SU-DHL-6 (cell line): Measurements from ENCODE around the gene MCUR1.
"Not testable (repeated sequence)": the region's sequence is repeated elsewhere in the genome, so short reads cannot be mapped to it uniquely, and the experiment has no call there.

Source experiments
- H2AFZ ChIP-seq: fragments of 200-600 bp; sonication (generic); 2 replicates; pipeline ENCODE4 v1.6.1; 2014; ENCODE audit warnings: low read depth, mild to moderate bottlenecking, moderate library complexity, mixed read lengths, antibody characterized with exemption, low read length; ENCODE audit not compliant: severe bottlenecking
- H3F3A ChIP-seq: fragments of 200-600 bp; shearing (Covaris generic); 2 replicates; pipeline ENCODE4 v1.6.0; 2016; ENCODE audit warnings: antibody characterized with exemption, mild to moderate bottlenecking; ENCODE audit not compliant: insufficient read depth
- H3K27ac ChIP-seq: fragments of 200-600 bp; sonication (generic); 2 replicates; pipeline ENCODE4 v1.5.1; 2016; ENCODE audit warnings: low read depth, mild to moderate bottlenecking, low read length, moderate library complexity, mixed read lengths
- H3K27me3 ChIP-seq: fragments of 200-600 bp; sonication (generic), shearing (Covaris generic); 2 replicates; pipeline ENCODE4 v1.6.0; 2014; ENCODE audit warnings: mild to moderate bottlenecking, low read length
- H3K36me3 ChIP-seq: fragments of 200-600 bp; sonication (generic); 2 replicates; pipeline ENCODE4 v1.6.1; 2014; ENCODE audit warnings: mild to moderate bottlenecking, low read length, mixed read lengths
- H3K4me2 ChIP-seq: fragments of 300-600, 200-600 bp; shearing (Covaris generic), sonication (generic); 2 replicates; pipeline ENCODE4 v1.6.0; 2014; ENCODE audit warnings: low read length, low read depth, mild to moderate bottlenecking; ENCODE audit not compliant: poor library complexity, severe bottlenecking
- H3K4me3 ChIP-seq: fragments of 200-600 bp; sonication (generic); 2 replicates; pipeline ENCODE4 v1.5.1; 2014; ENCODE audit warnings: antibody characterized with exemption, low read length, mild to moderate bottlenecking, mixed read lengths; ENCODE audit not compliant: insufficient read depth, poor library complexity, severe bottlenecking
- H3K79me2 ChIP-seq: fragments of 200-600 bp; sonication (generic); 2 replicates; pipeline ENCODE4 v1.6.1; 2014; ENCODE audit warnings: mild to moderate bottlenecking, low read length, moderate library complexity; ENCODE audit not compliant: insufficient read depth
- H3K9ac ChIP-seq: fragments of 200-600 bp; sonication (generic); 2 replicates; pipeline ENCODE4 v1.7.0; 2014; ENCODE audit warnings: mild to moderate bottlenecking, low read length
- H3K9me2 ChIP-seq: fragments of 200-600 bp; sonication (generic); replicated peaks from 2 replicates; pipeline ENCODE4 v1.6.1; 2014; ENCODE audit warnings: low read length; ENCODE audit not compliant: insufficient read depth
- H3K9me3 ChIP-seq: fragments of 200-600 bp; sonication (generic); 2 replicates; pipeline ENCODE4 v1.6.1; 2014; ENCODE audit warnings: low read length, mixed read lengths; ENCODE audit not compliant: insufficient read depth
- H4K20me1 ChIP-seq: fragments of 200-600 bp; sonication (generic); 2 replicates; pipeline ENCODE4 v1.6.1; 2014; ENCODE audit warnings: low read depth, mild to moderate bottlenecking, antibody characterized with exemption, low read length, moderate library complexity, mixed read lengths
- EZH2phosphoT487 ChIP-seq: fragments of 200-600 bp; sonication (generic), shearing (Covaris generic); conservative IDR thresholded peaks from 2 replicates; pipeline ENCODE4 v1.6.1; 2018; ENCODE audit warnings: mild to moderate bottlenecking, antibody characterized with exemption, low read length, moderate library complexity, mixed read lengths
- TF ChIP-seq, protein P1 (sequence below): fragments of 200-600 bp; sonication (generic); IDR thresholded peaks from one replicate; pipeline ENCODE4 v1.5.1; 2017; ENCODE audit warnings: antibody characterized with exemption, mild to moderate bottlenecking, low read length, moderate library complexity; ENCODE audit not compliant: insufficient read depth, poor library complexity, severe bottlenecking

Gene MCUR1

DNA sequence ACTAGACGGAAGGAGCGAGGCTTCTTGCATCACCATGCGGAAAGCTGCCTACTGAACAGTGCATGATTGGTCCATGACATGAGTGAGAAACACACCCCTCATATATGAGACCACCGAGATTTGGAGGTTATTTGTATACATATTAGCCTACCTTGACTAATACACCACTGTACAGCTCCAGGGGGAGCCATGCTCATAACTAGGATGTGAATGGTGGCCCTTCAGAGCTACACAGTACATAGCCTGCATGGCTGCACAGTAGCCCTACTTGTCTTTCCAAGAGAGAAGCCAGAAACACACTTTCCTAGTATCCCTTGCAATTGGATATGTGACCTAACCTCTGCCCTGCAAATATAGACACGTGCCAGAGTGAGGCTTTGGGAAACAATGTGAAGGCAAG, 21.8 kb upstream of the MCUR1 start:
- H3K9ac ChIP-seq = no peak overlapping the region
- no peak overlapping the region for H3K4me2 ChIP-seq
- no peak overlapping the region for H2AFZ ChIP-seq
- no peaks in the 10 kb centered on the region for H4K20me1 ChIP-seq
- no peaks in the 10 kb centered on the region for H3K27me3 ChIP-seq
- H3K9me3 ChIP-seq = no peaks in the 10 kb centered on the region
- H3K27ac ChIP-seq = no peak overlapping the region
- H3K79me2 ChIP-seq = no peaks in the 10 kb centered on the region
- H3K36me3 ChIP-seq = no peaks in the 10 kb centered on the region
- TF ChIP-seq, protein P1, sequence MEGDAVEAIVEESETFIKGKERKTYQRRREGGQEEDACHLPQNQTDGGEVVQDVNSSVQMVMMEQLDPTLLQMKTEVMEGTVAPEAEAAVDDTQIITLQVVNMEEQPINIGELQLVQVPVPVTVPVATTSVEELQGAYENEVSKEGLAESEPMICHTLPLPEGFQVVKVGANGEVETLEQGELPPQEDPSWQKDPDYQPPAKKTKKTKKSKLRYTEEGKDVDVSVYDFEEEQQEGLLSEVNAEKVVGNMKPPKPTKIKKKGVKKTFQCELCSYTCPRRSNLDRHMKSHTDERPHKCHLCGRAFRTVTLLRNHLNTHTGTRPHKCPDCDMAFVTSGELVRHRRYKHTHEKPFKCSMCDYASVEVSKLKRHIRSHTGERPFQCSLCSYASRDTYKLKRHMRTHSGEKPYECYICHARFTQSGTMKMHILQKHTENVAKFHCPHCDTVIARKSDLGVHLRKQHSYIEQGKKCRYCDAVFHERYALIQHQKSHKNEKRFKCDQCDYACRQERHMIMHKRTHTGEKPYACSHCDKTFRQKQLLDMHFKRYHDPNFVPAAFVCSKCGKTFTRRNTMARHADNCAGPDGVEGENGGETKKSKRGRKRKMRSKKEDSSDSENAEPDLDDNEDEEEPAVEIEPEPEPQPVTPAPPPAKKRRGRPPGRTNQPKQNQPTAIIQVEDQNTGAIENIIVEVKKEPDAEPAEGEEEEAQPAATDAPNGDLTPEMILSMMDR = no peak
- TF ChIP-seq EZH2phosphoT487 = no peak
- no peaks in the 10 kb centered on the region for H3K9me2 ChIP-seq
- H3K4me3 ChIP-seq = no peak overlapping the region
- H3F3A ChIP-seq = no peaks in the 10 kb centered on the region

DNA sequence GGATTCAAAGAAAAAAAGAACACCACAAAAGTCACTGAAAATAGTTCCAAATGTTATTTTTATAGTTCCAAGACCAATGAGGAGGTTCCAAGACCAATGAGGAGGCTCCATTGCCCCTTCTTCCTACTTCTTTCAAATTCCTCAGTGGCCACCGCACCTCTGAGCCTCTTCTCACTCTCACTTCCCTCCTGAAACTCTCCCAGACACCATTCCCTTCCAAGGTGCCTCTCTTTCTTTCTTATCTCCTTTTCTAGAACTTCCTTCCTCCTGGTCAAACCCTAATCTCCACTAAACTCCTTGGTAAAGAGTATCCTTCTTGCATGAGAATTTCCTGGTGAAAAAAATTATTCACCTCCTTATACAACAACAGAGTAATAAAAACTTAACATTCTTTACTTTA, 20.4 kb upstream of the MCUR1 start:
- H2AFZ ChIP-seq = no peak overlapping the region
- no peak overlapping the region for H3K4me2 ChIP-seq

DNA sequence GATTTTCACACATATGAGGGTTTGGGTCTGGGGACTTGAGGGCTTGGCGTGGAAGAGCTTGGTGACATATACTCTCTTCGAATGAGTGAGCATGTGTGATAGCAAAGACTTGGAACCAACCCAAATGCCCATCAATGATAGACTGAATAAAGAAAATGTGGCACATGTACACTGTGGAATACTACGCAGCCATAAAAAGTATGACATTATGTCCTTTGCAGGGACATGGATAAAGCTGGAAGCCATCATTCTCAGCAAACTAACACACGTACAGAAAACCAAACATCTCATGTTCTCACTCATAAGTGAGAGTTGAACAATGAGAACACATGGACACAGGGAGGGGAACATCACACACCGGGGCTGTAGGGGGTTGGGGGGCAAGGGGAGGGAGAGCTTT, 19.7 kb upstream of the MCUR1 start:
- H3K4me2 ChIP-seq, H2AFZ ChIP-seq, H3K27ac ChIP-seq, H4K20me1 ChIP-seq, H3K27me3 ChIP-seq, H3K9me2 ChIP-seq, H3K9me3 ChIP-seq, H3K4me3 ChIP-seq, H3K79me2 ChIP-seq, H3K9ac ChIP-seq, H3K36me3 ChIP-seq, H3F3A ChIP-seq: not testable (repeated sequence)

More for the DNA sequence above, 20.4 kb upstream of the MCUR1 start:
- no peaks in the 10 kb centered on the region for H3K9me3 ChIP-seq
- no peaks in the 10 kb centered on the region for H4K20me1 ChIP-seq
- H3K79me2 ChIP-seq = no peaks in the 10 kb centered on the region
- no peaks in the 10 kb centered on the region for H3K27me3 ChIP-seq
- no peaks in the 10 kb centered on the region for H3K9me2 ChIP-seq
- TF ChIP-seq, protein P1 = no peak
- no peak for TF ChIP-seq EZH2phosphoT487
- no peak overlapping the region for H3K9ac ChIP-seq
- H3K36me3 ChIP-seq = no peaks in the 10 kb centered on the region
- no peak overlapping the region for H3K4me3 ChIP-seq
- H3F3A ChIP-seq = no peaks in the 10 kb centered on the region
- H3K27ac ChIP-seq = no peak overlapping the region

DNA sequence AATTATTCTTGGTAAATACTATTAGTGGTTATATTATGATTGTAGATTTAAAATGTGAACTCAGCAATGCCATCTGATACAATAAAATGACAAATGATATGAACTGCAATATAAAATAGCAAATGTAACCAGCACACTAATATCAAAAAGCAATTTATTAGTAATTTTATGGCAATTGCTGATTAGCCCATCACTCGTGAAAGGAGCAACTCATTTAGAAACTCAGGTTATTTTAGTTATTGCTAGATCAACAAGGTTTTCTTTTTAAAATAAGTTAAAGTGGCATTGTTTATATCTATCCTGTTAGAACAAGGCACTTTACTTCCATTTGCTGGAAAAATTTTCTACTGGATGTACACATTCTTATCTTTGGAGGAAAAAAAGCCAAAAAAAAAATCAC, 18.4 kb upstream of the MCUR1 start:
- no peaks in the 10 kb centered on the region for H3K27me3 ChIP-seq
- no peak overlapping the region for H3K4me2 ChIP-seq
- H3K9ac ChIP-seq = no peak overlapping the region
- no peaks in the 10 kb centered on the region for H3K9me2 ChIP-seq
- no peaks in the 10 kb centered on the region for H3K79me2 ChIP-seq
- no peaks in the 10 kb centered on the region for H3K9me3 ChIP-seq
- no peak overlapping the region for H3K27ac ChIP-seq
- H2AFZ ChIP-seq = no peak overlapping the region
- no peaks in the 10 kb centered on the region for H3K36me3 ChIP-seq
- no peaks in the 10 kb centered on the region for H3F3A ChIP-seq
- H4K20me1 ChIP-seq = no peaks in the 10 kb centered on the region
- H3K4me3 ChIP-seq = no peak overlapping the region
- TF ChIP-seq, protein P1 = no peak
- no peak for TF ChIP-seq EZH2phosphoT487
